K562 (cell line): Measurements from ENCODE around the gene DPH1. TPM values are rescaled to one million over a fixed set of nuclear protein-coding genes. Genes with fewer than 3 reads are reported as not detected.

Experiments used
- BDP1 ChIP-seq: IDR thresholded peaks from 3 replicates; pipeline ENCODE4 v1.6.1; 2011; ENCODE audit not compliant: insufficient read length, insufficient read depth
- CBX1 ChIP-seq: sonication (generic); IDR thresholded peaks from 2 replicates; pipeline ENCODE4 v1.6.1; 2016; ENCODE audit warnings: antibody characterized with exemption, low read depth, mild to moderate bottlenecking
- ELF2 ChIP-seq: fragments of 250-450 bp; sonication (Bioruptor Pico); IDR thresholded peaks from 2 replicates; pipeline ENCODE4 v1.5.0; 2021; ENCODE audit warnings: mild to moderate bottlenecking
- GTF2A2 ChIP-seq: IDR thresholded peaks from 2 replicates; pipeline ENCODE4 v1.6.1; 2016; ENCODE audit warnings: mild to moderate bottlenecking, missing genetic modification characterization, missing compliant biosample characterization
- HSF4 ChIP-seq: fragments of 250-450 bp; sonication (Bioruptor Pico); IDR thresholded peaks from 2 replicates; pipeline ENCODE4 v2.1.2; 2022; ENCODE audit warnings: mild to moderate bottlenecking, moderate library complexity, borderline replicate concordance
- NR2F6 ChIP-seq: fragments of 450-650 bp; formaldehyde crosslinking; IDR thresholded peaks from 2 replicates; pipeline ENCODE4 v1.4.0; 2020; ENCODE audit warnings: mild to moderate bottlenecking
- PHF8 ChIP-seq: fragments of 200-600 bp; sonication (generic); IDR thresholded peaks from 2 replicates; pipeline ENCODE4 v1.6.1; 2012; ENCODE audit warnings: mixed run types, mild to moderate bottlenecking, inconsistent platforms, low read length, moderate library complexity, borderline replicate concordance
- RUNX1 ChIP-seq: sonication (generic); IDR thresholded peaks from 2 replicates; pipeline ENCODE4 v1.6.1; 2016; ENCODE audit warnings: antibody characterized with exemption, low read depth
- SAP30 ChIP-seq: fragments of 200-600 bp; sonication (generic); IDR thresholded peaks from 2 replicates; pipeline ENCODE4 v1.6.1; 2012; ENCODE audit warnings: borderline replicate concordance, low read depth, mild to moderate bottlenecking, moderate library complexity, low read length, control low read depth, inconsistent platforms; ENCODE audit not compliant: insufficient read depth, poor library complexity, severe bottlenecking
- SREBF1 ChIP-seq: fragments of 150-350 bp; IDR thresholded peaks from 2 replicates; pipeline ENCODE4 v1.6.1; 2014; ENCODE audit warnings: antibody characterized with exemption, low read depth, low read length, borderline replicate concordance
- TEAD2 ChIP-seq: fragments of 450-650 bp; IDR thresholded peaks from 2 replicates; pipeline ENCODE4 v1.6.1; 2016; ENCODE audit warnings: missing genetic modification characterization, control low read depth, missing compliant biosample characterization
- ZNF184 ChIP-seq: sonication (generic); formaldehyde crosslinking; IDR thresholded peaks from 2 replicates; pipeline ENCODE4 v1.5.0; 2020; ENCODE audit warnings: missing genetic modification reagents
- ZNF431 ChIP-seq: sonication (generic); formaldehyde crosslinking; IDR thresholded peaks from 2 replicates; pipeline ENCODE4 v1.8.0; 2022; ENCODE audit warnings: mild to moderate bottlenecking, missing genetic modification reagents
- ZNF561 ChIP-seq: fragments of 450-650 bp; formaldehyde crosslinking; conservative IDR thresholded peaks from 2 replicates; pipeline ENCODE4 v1.4.0; 2020; ENCODE audit warnings: mild to moderate bottlenecking, moderate library complexity
- ZNF76 ChIP-seq: fragments of 250-450 bp; sonication (Bioruptor Pico); IDR thresholded peaks from 2 replicates; pipeline ENCODE4 v1.4.0; 2020; ENCODE audit warnings: mild to moderate bottlenecking, moderate library complexity, borderline replicate concordance
- ZNF77 ChIP-seq: fragments of 250-450 bp; sonication (Bioruptor Pico); IDR thresholded peaks from 2 replicates; pipeline ENCODE4 v1.5.0; 2020
- polyA plus RNA-seq, 8 experiments: library from polyadenylated mRNA; depleted of rRNA in 4 of 8; stranded (reverse) in 5 of 8; unstranded in 3 of 8; fragments of >200 nt; fragmentation: Nextera tagmentation in 2 of 8; fragmentation: Illumina TruSeq in 1 of 8; extraction: Ambion mirVana in 2 of 8; extraction: Trizol in 1 of 8; gene quantifications; 2 replicates each; pipeline versions ENCODE4 v1.2.1 to v1.2.3, GENCODE V29; 2011 to 2014; ENCODE audit warnings: inconsistent platforms in 1 of 8, missing spikeins in 1 of 8
- total RNA-seq, 7 experiments: library from RNA; depleted of rRNA in 6 of 7; stranded (reverse); fragments of >200 nt in 6 of 7; fragmentation: Illumina TruSeq in 2 of 7; extraction: Trizol in 2 of 7; gene quantifications; 2 replicates each; pipeline versions ENCODE4 v1.2.1 to v1.2.3, GENCODE V29; 2011 to 2021; ENCODE audit warnings: low replicate concordance in 1 of 7
- TF ChIP-seq, protein P1 (sequence below): sonication (generic); formaldehyde crosslinking; IDR thresholded peaks from 2 replicates; pipeline ENCODE4 v1.8.0; 2022; ENCODE audit warnings: mild to moderate bottlenecking, missing genetic modification reagents
- TF ChIP-seq, protein P2 (sequence below): fragments of 250-450 bp; sonication (Bioruptor Pico); IDR thresholded peaks from 2 replicates; pipeline ENCODE4 v1.8.0; 2022; ENCODE audit warnings: inconsistent platforms, mild to moderate bottlenecking, moderate library complexity, borderline replicate concordance
- TF ChIP-seq, protein P3 (sequence below): fragments of 200-800 bp; sonication (Bioruptor generic); IDR thresholded peaks from 2 replicates; pipeline ENCODE4 v1.6.1; 2016; ENCODE audit warnings: missing genetic modification characterization, missing compliant biosample characterization
- TF ChIP-seq, protein P4 (sequence below): fragments of 450-650 bp; IDR thresholded peaks from 2 replicates; pipeline ENCODE4 v1.6.1; 2014; ENCODE audit warnings: low read depth, mild to moderate bottlenecking, moderate library complexity, borderline replicate concordance

DPH1 gene
- total and polyA plus RNA-seq, 9 of the 15 experiments (the other 6 are each of a cell fraction or from before 2014, with no cell fraction given) = 0.42 to 40.6 (median 20.2) TPM

DNA sequence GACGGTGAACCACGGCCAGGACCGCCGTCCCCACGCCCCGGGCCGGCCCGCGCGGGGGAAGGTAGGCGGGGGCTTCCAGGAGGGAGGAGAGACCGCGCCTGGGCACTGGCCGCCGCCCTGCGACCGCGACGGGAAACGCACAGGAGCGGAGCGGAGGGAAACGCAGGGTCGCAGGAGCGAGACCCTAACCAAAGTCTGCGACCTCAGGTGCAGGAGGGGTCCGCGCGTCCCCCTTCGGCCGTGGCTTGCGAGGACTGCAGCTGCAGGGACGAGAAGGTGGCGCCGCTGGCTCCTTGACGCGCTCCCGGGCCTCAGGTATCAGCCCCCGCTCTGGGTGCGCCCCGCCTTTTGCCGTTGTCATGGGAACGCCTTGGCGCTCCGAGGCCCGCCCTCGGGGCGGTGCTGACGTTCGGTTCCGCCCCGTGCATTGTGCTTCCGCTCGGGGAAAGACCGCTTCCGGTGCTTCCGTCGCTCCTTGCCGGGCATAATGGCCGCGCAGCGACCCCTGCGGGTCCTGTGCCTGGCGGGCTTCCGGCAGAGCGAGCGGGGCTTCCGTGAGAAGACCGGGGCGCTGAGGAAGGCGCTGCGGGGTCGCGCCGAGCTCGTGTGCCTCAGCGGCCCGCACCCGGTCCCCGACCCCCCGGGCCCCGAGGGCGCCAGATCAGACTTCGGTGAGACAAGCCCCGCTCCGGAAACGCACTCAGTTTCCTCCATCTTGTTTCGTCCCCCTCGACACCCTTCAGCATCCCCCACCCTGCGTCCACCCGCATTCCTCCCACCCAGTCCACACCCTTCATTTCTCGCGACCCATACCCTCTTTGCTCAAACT lies 11.8 kb downstream of the DPH1 start, which contains the start of gene OVCA2 (continued):
- TF ChIP-seq PHF8 (peak; percentile 70; the same call in 1 of the 2 replicates), ZNF184 (CRISPR knock-in tag) (no peak), ELF2 (no peak), NR2F6 (CRISPR knock-in tag) (no peak), ZNF431 (no peak), SREBF1 (no peak), SAP30 (no peak), RUNX1 (no peak), ZNF77 (CRISPR knock-in tag) (no peak), ZNF561 (CRISPR knock-in tag) (no peak), HSF4 (no peak), ZNF76 (CRISPR knock-in tag) (no peak), TEAD2 (tag) (no peak), CBX1 (no peak), BDP1 (no peak), GTF2A2 (no peak)
- TF ChIP-seq, protein P1, sequence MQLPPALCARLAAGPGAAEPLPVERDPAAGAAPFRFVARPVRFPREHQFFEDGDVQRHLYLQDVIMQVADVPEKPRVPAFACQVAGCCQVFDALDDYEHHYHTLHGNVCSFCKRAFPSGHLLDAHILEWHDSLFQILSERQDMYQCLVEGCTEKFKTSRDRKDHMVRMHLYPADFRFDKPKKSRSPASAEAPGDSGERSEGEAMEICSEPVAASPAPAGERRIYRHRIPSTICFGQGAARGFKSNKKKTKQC (CRISPR knock-in tag) = no peak
- TF ChIP-seq, protein P2, sequence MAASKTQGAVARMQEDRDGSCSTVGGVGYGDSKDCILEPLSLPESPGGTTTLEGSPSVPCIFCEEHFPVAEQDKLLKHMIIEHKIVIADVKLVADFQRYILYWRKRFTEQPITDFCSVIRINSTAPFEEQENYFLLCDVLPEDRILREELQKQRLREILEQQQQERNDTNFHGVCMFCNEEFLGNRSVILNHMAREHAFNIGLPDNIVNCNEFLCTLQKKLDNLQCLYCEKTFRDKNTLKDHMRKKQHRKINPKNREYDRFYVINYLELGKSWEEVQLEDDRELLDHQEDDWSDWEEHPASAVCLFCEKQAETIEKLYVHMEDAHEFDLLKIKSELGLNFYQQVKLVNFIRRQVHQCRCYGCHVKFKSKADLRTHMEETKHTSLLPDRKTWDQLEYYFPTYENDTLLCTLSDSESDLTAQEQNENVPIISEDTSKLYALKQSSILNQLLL (CRISPR knock-in tag) = no peak
- TF ChIP-seq, protein P3, sequence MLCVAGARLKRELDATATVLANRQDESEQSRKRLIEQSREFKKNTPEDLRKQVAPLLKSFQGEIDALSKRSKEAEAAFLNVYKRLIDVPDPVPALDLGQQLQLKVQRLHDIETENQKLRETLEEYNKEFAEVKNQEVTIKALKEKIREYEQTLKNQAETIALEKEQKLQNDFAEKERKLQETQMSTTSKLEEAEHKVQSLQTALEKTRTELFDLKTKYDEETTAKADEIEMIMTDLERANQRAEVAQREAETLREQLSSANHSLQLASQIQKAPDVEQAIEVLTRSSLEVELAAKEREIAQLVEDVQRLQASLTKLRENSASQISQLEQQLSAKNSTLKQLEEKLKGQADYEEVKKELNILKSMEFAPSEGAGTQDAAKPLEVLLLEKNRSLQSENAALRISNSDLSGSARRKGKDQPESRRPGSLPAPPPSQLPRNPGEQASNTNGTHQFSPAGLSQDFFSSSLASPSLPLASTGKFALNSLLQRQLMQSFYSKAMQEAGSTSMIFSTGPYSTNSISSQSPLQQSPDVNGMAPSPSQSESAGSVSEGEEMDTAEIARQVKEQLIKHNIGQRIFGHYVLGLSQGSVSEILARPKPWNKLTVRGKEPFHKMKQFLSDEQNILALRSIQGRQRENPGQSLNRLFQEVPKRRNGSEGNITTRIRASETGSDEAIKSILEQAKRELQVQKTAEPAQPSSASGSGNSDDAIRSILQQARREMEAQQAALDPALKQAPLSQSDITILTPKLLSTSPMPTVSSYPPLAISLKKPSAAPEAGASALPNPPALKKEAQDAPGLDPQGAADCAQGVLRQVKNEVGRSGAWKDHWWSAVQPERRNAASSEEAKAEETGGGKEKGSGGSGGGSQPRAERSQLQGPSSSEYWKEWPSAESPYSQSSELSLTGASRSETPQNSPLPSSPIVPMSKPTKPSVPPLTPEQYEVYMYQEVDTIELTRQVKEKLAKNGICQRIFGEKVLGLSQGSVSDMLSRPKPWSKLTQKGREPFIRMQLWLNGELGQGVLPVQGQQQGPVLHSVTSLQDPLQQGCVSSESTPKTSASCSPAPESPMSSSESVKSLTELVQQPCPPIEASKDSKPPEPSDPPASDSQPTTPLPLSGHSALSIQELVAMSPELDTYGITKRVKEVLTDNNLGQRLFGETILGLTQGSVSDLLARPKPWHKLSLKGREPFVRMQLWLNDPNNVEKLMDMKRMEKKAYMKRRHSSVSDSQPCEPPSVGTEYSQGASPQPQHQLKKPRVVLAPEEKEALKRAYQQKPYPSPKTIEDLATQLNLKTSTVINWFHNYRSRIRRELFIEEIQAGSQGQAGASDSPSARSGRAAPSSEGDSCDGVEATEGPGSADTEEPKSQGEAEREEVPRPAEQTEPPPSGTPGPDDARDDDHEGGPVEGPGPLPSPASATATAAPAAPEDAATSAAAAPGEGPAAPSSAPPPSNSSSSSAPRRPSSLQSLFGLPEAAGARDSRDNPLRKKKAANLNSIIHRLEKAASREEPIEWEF (CRISPR knock-in tag) = no peak
- TF ChIP-seq, protein P4, sequence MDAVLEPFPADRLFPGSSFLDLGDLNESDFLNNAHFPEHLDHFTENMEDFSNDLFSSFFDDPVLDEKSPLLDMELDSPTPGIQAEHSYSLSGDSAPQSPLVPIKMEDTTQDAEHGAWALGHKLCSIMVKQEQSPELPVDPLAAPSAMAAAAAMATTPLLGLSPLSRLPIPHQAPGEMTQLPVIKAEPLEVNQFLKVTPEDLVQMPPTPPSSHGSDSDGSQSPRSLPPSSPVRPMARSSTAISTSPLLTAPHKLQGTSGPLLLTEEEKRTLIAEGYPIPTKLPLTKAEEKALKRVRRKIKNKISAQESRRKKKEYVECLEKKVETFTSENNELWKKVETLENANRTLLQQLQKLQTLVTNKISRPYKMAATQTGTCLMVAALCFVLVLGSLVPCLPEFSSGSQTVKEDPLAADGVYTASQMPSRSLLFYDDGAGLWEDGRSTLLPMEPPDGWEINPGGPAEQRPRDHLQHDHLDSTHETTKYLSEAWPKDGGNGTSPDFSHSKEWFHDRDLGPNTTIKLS = no peak
